ENCODE data around the gene NKAP. TPM values are rescaled to one million over a fixed set of nuclear protein-coding genes. Genes with fewer than 3 reads are reported as not detected.

NKAP gene
- total and polyA plus RNA-seq, 2 of the 13 experiments (the other 11 are each of a cell fraction or from before 2014, with no cell fraction given) = 3.6 to 6.1 TPM

DNA sequence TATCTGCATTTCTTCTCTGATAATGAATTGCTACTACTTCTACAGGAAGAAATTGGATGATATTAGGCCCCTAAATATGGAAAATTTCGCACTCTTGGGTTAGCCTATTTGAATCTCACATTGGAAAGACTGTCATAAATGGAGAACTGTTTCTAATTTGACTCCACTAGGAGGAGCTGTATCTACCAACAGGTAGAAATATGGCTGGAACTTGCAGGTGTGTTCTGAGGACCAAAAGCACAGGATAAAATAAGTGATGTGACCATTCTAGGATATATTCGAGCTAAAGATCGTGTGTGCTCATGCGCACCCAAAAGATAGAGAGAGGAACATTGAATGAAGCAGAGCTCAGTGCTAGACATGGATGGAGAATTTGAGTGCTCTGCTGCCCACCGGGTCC, 4.8 kb upstream of the NKAP start:
- no peak for FAIRE-seq

DNA sequence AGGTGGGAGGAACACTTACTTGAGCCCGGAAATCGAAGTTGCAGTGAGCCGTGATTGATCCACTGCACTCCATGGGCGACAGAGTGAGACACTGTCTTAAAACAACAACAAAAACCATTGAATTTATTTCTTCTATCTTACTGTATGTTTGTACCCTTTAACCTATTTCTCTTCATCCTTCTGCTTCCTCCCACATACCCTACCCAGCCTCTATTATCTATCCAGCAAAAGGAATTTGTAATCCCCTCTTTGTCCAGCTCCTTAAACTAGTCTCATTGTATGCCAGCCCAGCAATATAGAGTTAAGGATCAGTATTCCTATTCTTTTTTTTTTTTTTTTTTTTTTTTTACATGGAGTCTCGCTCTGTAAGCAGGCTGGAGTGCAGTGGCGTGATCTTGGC, 1.9 kb upstream of the NKAP start:
- H3K4me1 ChIP-seq (ENCODE audit: insufficient read depth, low read length) = peaks cover 12% of the 10 kb centered on the region
- H3K79me2 ChIP-seq (ENCODE audit: insufficient read depth, low read length) = peaks cover 8% of the 10 kb centered on the region
- 84% methylated on average over 3 of the region's 6 CpGs for WGBS (ENCODE audit: low lambda C conversion rate)
- H2AFZ ChIP-seq (ENCODE audit: low read length) = no peak overlapping the region
- H3K4me2 ChIP-seq (ENCODE audit: low read depth, low read length) = no peak overlapping the region
- ATAC-seq = no peak
- in situ Hi-C loops (cut with HindIII; ENCODE audit: extremely low pct_ligation_motif_present, low pct_unique_long_range_greater_than_20kb) (no loop called here), intact Hi-C loops (cut with micrococcal nuclease; ENCODE audit: unreplicated experiment) (no loop called here)
- no peaks in the 10 kb centered on the region for H4K20me1 ChIP-seq (ENCODE audit: insufficient read depth, low read length)
- H3K36me3 ChIP-seq (replicated peaks in 1 of 2; ENCODE audit: control insufficient read depth in 1 of 2, insufficient read depth in 2 of 2, low read length in 2 of 2) = no peaks in the 10 kb centered on the region
- no peak overlapping the region for H3K4me3 ChIP-seq (replicated peaks in 1 of 3; ENCODE audit: insufficient read depth in 1 of 3, low read depth in 2 of 3, low read length in 3 of 3)
- no TSS peak for BruUV-seq (replicated peaks)
- no peak for FAIRE-seq
- CTCF ChIA-PET (ENCODE audit: low intra/inter-chr PET ratio, low total read pairs) = no interaction called here
- POLR2A ChIA-PET = no interaction called here
- H3K27ac ChIP-seq (ENCODE audit: extremely low read length, insufficient read depth, low read length) = no peak overlapping the region
- H3K9ac ChIP-seq (ENCODE audit: insufficient read depth, low read depth, low read length) = no peak overlapping the region
- no peak for DNase-seq (ENCODE audit: low spot score)
- H3K9me3 ChIP-seq (ENCODE audit: low read length) = no peaks in the 10 kb centered on the region
- H3K27me3 ChIP-seq (ENCODE audit: control insufficient read depth in 1 of 2, insufficient read depth in 2 of 2, low read length in 2 of 2) = no peaks in the 10 kb centered on the region
- TF ChIP-seq, protein P1, sequence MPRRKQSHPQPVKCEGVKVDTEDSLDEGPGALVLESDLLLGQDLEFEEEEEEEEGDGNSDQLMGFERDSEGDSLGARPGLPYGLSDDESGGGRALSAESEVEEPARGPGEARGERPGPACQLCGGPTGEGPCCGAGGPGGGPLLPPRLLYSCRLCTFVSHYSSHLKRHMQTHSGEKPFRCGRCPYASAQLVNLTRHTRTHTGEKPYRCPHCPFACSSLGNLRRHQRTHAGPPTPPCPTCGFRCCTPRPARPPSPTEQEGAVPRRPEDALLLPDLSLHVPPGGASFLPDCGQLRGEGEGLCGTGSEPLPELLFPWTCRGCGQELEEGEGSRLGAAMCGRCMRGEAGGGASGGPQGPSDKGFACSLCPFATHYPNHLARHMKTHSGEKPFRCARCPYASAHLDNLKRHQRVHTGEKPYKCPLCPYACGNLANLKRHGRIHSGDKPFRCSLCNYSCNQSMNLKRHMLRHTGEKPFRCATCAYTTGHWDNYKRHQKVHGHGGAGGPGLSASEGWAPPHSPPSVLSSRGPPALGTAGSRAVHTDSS (CRISPR knock-in tag; conservative IDR thresholded peaks at IDR 0.05) = no peak
- TF ChIP-seq ETS1 (CRISPR knock-in tag; IDR thresholded peaks at IDR 0.05) = no peak
- TF ChIP-seq ZBTB38 (CRISPR knock-in tag; IDR thresholded peaks at IDR 0.05) = no peak

More for the DNA sequence above, 4.8 kb upstream of the NKAP start:
- no peak overlapping the region for H2AFZ ChIP-seq (ENCODE audit: low read length)
- no TSS peak for BruUV-seq (replicated peaks)
- H3K27ac ChIP-seq (ENCODE audit: extremely low read length, insufficient read depth, low read length) = no peak overlapping the region
- DNase-seq (ENCODE audit: low spot score) = no peak
- H3K4me1 ChIP-seq (ENCODE audit: insufficient read depth, low read length) = no peaks in the 10 kb centered on the region
- no peaks in the 10 kb centered on the region for H3K36me3 ChIP-seq (replicated peaks in 1 of 2; ENCODE audit: control insufficient read depth in 1 of 2, insufficient read depth in 2 of 2, low read length in 2 of 2)
- H3K4me2 ChIP-seq (ENCODE audit: low read depth, low read length) = no peak overlapping the region
- no peak overlapping the region for H3K9ac ChIP-seq (ENCODE audit: insufficient read depth, low read depth, low read length)
- no peaks in the 10 kb centered on the region for H3K27me3 ChIP-seq (ENCODE audit: control insufficient read depth in 1 of 2, insufficient read depth in 2 of 2, low read length in 2 of 2)
- no peak for ATAC-seq
- ChIA-PET CTCF (ENCODE audit: low intra/inter-chr PET ratio, low total read pairs) (no interaction called here), POLR2A (no interaction called here)
- 69% methylated on average over 4 of the region's 5 CpGs for WGBS (ENCODE audit: low lambda C conversion rate)
- intact Hi-C loops (cut with micrococcal nuclease; ENCODE audit: unreplicated experiment) (no loop called here), in situ Hi-C loops (cut with HindIII; ENCODE audit: extremely low pct_ligation_motif_present, low pct_unique_long_range_greater_than_20kb) (no loop called here)
- H3K4me3 ChIP-seq (replicated peaks in 1 of 3; ENCODE audit: insufficient read depth in 1 of 3, low read depth in 2 of 3, low read length in 3 of 3) = no peak overlapping the region
- H3K9me3 ChIP-seq (ENCODE audit: low read length) = no peaks in the 10 kb centered on the region
- no peaks in the 10 kb centered on the region for H4K20me1 ChIP-seq (ENCODE audit: insufficient read depth, low read length)
- TF ChIP-seq CTCF (CRISPR knock-in tag; IDR thresholded peaks at IDR 0.05) = peak; percentile 25; the same call in 1 of the 2 replicates
- 0 out of 2 replicates have a peak, but pooled peaks have one; percentile 17 for TF ChIP-seq ZNF644 (CRISPR knock-in tag; IDR thresholded peaks at IDR 0.05; ENCODE audit: low read depth)
- TF ChIP-seq HOXA9 (CRISPR knock-in tag; IDR thresholded peaks at IDR 0.05; ENCODE audit: borderline replicate concordance) = no peak
- H3K79me2 ChIP-seq (ENCODE audit: insufficient read depth, low read length) = no peaks in the 10 kb centered on the region

All from HepG2 (cell line).